ENCODE data around the gene ANAPC15. TPM values are rescaled to one million over a fixed set of nuclear protein-coding genes. Genes with fewer than 3 reads are reported as not detected.

The ANAPC15 gene
- total RNA-seq, 2 donors from 2014 or later: 43.3 to 45.0 TPM

GRCh38 chr11:72132646-72133045 is 20.2 kb upstream of the ANAPC15 start:
- DNase-seq (no peak), ATAC-seq (no peak)
- intact Hi-C loops (cut with DNase I): no loop called here

DNA sequence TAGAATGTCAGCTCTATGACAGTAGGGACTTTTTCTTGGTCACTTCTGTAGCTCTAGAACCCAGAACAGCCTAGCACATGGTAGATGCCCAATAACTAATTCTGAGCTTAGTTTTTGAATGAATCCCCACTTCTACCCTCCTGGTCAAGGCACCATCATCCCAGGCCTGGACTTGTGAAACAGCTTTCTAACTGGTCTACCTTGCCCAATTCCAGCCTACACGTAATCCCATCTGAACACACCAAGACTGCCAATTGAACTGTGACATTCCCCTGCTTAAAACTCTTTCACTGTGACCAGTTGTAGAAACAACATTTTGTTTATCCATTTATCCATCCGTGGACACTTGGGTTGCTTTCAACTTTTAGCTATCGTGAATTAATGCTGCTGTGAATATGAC is 16.9 kb upstream of the ANAPC15 start:
- intact Hi-C loops (cut with DNase I): no loop called here
- DNase-seq (no peak), ATAC-seq (no peak)

- intact Hi-C loops (cut with DNase I): no loop called here
- no peak for DNase-seq
- no peak for ATAC-seq
Measured at GRCh38 chr11:72127923-72128322, 15.4 kb upstream of the ANAPC15 start.

DNA sequence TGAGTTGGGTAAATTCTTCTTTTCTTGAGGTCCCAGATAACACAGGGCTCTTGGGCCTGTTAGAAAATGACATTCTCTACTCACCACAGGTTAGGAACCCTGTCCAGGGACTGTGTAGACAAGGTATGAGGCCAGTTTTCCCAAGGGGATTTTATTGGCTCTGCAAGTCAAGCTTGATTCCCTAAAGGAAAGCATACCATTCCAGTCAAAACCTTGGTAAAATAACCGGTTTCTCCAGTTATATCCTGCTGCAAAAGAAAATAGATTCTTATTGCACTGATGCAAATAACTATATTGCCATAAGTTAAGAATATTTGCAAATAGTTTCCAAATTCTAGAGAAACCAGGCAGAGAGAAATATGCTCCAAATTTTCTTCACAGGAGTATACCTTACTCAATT is 13.5 kb upstream of the ANAPC15 start:
- intact Hi-C loops (cut with DNase I): no loop called here
- ATAC-seq: no peak

GRCh38 chr11:72124046-72124445 is 11.6 kb upstream of the ANAPC15 start:
- ATAC-seq: no peak
- intact Hi-C loops (cut with DNase I): no loop called here
- DNase-seq: no peak

More for the DNA sequence above, 13.5 kb upstream of the ANAPC15 start:
- no peak for DNase-seq

DNA sequence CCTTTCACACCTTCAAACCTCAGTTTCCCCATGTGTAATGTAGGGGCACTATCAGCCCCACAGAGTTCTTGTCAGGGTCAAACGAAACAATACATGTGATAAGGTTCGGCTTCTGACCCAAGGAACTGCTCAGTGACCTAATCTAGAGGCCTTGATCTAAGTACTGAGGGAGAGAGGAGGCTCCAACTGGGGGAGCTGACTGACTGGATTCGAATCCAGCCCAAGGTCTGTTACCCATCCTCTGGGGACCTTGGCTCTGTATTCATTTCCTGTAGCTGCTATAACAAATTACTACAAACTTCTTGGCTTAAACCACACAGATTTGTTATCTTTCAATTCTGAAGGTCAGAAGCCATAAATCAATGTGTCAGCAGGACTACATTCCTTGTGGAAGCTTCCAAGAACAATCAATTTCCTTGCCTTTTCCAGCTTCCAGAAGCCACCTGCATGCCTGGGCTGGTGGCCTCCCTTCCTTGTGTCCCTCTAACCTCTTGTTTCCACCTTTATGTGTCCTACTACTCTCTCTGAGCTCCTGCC is 10.7 kb upstream of the ANAPC15 start:
- DNase-seq (no peak), ATAC-seq (no peak)
- intact Hi-C loops (cut with DNase I): no loop called here

DNA sequence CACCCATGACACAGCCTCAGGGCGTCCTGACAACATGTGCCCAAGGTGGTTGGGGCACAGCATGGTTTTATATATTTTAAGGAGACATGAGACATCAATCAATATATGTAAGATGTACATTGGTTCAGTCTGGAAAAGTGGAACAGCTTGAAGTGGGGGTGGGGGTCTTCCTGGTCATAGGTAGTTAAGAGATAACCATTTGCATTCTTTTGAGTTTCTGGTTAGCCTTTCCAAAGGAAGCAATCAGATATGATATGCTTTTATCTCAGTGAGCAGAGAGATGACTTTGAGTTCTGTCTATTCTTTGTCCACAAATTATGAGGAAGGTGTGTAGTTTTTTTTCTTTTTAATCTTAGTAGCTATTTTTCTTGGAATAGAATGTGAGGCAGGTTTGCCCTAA is 10.1 kb upstream of the ANAPC15 start:
- DNase-seq (no peak), ATAC-seq (no peak)
- intact Hi-C loops (cut with DNase I): no loop called here

DNA sequence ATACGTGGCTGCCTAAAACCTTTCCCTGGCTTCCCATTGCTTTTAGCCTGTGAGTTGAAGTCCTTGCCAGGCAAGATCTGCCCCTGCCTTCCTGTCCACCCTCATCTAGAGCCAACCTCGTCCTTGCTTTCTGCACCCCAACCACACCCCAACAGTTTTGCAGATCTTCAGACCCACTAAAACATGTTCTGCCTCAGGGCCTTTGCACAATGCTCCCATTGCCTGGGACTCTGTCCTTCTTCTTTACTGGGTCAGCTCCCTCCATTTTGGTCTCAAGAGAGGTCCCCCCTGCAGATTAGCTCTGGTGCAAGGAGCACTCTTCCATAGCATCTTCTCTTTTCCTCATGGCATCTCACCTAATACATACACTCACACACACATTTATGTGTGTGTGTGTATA is 8.4 kb upstream of the ANAPC15 start:
- ATAC-seq (no peak), DNase-seq (no peak)
- intact Hi-C loops (cut with DNase I): no loop called here

DNA sequence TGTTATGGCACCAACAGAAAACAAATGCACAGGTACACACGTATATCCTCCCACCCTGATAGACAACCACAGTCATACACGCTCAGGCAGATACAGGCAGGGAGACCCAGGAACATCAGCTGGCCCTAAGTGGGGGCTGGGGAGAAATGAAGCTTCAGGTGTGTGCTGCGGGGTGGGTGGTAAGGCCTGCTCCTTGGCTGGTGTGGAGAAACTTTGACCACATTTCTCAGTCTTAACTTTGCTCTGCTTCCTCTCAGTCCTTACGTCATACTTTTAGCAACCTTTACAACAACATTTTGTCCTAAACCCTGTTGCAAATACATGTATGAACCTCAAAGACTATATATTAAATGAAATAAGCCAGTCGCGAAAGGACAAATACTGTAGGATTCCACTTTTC is 6.7 kb upstream of the ANAPC15 start:
- ATAC-seq: no peak
- intact Hi-C loops (cut with DNase I): no loop called here
- DNase-seq: no peak

GRCh38 chr11:72116019-72116755 is 3.7 kb upstream of the ANAPC15 start:
- no peak for ATAC-seq
- DNase-seq: no peak
- intact Hi-C loops (cut with DNase I): no loop called here

GRCh38 chr11:72114570-72114969 is 2.1 kb upstream of the ANAPC15 start:
- ATAC-seq (no peak), DNase-seq (no peak)
- intact Hi-C loops (cut with DNase I): no loop called here

- DNase-seq (no peak), ATAC-seq (no peak)
- intact Hi-C loops (cut with DNase I): no loop called here
Measured at GRCh38 chr11:72112978-72113808, 698 bp upstream of the ANAPC15 start.

DNA sequence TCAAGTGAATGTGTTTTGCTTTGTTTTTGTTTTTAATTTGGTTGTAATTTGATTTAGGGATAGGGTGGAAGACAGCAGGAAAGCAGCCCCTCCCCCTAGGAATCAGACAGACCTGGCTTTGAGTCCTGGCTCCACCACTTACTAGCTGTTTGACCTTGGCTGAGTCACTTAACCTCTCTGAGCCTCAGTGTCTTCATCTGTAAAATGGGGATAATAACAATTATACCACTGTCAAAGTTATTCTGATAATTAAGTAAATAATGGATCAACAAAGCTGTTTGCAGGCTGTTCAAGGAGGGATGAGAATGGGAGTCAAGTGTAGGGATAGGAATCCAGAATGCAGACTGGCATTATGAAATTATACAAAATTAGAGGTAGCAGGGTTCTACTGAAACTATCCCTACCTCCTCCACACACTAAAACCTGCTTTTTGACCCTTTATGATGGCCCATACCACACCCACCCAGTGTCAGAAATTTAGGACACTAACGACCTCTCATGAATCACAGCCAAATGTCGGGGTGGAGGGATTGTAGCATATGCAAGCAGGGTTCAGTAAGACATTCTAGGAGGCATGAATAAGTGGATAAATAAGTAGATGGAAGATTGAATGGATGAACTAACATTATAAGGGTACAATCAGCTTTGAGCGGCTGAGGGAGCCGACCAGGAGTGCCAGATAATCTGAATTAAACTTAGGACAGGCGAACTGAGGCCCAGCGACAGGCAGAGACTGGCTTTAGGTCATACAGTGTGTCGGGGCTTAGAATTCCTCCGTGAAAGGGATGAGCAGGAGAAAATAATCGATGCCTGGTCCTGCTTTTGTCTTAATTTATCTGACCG is 974 bp downstream of the ANAPC15 start:
- ATAC-seq (no peak), DNase-seq (no peak)
- intact Hi-C loops (cut with DNase I): no loop called here

- intact Hi-C loops (cut with DNase I): no loop called here
- DNase-seq: no peak
- no peak for ATAC-seq
Measured at GRCh38 chr11:72105888-72106287, 6.6 kb downstream of the ANAPC15 start, which contains the start of gene TOMT. Gene TOMT (plus strand): TSS chr11:72105924. CDS start chr11:72105952, 28 bp downstream.

DNA sequence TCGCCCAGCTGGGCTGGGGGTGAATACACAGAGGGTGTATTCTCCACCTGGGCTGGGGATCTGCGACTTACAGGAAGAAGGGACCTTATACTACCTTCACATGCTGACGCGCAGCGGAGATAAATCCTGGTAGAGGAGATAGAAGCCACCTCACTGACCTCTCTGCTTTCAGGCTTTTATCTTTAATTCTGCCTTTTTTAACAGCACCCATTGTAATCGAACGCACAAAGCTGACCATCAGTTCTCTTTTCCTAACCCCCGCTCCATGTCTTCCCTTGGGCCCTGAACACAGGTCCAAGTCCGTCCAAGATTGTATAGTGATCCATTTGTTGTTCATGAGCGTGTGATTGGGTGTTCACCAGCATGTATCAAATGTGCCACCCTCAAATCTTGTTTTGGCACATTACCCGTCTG is 8.7 kb downstream of the ANAPC15 start:
- intact Hi-C loops (cut with DNase I): loop anchor here in 1 of 2 donors (2.0 kb wide), 1 partner anchor 63 kb away; no protein-coding TSS in a partner anchor
- ATAC-seq: no peak
- no peak for DNase-seq

DNA sequence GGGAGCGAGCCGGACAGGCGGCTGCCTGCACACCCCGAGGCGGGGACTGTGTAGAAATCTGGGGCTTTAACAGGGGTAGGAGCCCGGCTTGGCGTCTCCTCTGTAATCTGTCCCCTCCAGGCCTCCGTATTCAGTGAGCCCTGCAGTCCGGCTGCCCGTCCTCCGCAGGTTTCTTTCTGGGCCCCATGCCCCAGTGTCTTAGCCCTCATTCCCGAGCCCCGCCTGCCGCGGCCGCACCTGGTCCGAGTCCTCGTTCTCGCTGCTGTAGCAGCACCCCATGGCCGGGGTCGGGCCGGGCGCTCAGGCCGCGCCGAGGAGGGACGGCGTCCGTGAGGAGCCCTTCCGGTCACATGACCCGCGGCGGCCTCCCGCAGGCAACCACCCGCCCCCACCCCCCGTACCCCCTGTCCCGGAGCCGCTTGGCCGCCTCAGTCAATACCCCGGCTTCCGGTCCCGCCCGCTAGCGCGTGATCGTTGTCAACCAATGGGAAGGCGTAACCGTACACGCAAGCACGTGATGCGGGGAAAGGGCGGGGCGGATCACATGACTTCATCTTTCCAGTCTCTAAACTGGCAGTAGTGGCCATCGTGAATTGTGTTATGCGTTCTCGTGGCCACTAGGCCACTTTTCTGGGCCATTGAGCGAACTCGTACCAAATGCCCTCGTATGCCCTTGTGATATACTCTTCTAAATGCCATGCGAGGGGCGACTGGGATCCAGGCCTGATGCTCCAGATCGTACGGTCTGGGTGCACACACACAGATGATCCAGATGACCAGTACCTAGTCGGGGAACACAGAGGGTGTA is 9.3 kb downstream of the ANAPC15 start, which contains the start of gene LAMTOR1:
Gene LAMTOR1 (minus strand): TSS at position 352 of the 808 bp plus-strand sequence. CDS start 73 bp downstream, at position 279.
- ATAC-seq (peak; percentile 99 to 100), DNase-seq (peak; percentile 100)
- intact Hi-C loops (cut with DNase I): loop anchor here in 1 of 2 donors (2.0 kb wide), 1 partner anchor 62 kb away; no protein-coding TSS in a partner anchor

GRCh38 chr11:72102631-72102945 is 9.9 kb downstream of the ANAPC15 start:
- ATAC-seq: peak in 1 of 2 donors; percentile 0
- DNase-seq: no peak
- intact Hi-C loops (cut with DNase I): loop anchor here in 1 of 2 donors (2.0 kb wide), 1 partner anchor 62 kb away; no protein-coding TSS in a partner anchor

DNA sequence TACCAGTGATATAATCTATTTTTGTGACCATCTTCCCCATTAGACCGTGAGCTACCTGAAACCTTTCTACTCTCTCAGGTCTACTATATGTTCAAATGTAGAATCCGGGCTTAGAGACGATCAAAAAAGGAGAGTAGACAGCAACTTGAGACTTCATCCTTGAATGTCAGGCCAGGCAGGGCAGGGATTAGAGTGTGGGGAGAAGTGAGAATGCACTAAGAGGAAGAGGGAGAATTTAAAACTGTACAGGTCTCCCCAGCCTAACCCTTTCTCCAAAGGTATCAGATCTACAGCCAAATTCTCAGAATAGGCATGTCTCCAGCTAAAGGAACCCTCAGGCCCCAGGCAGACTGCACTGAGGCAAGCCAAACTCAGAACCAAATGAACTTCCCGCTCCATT is 10.3 kb downstream of the ANAPC15 start:
- DNase-seq (no peak), ATAC-seq (no peak)
- intact Hi-C loops (cut with DNase I): loop anchor here in 1 of 2 donors (2.0 kb wide), 1 partner anchor 61 kb away; no protein-coding TSS in a partner anchor
